ENCODE data around the gene ESYT2. TPM values are rescaled to one million over a fixed set of nuclear protein-coding genes. Genes with fewer than 3 reads are reported as not detected.

ESYT2 gene
- total RNA-seq, 3 donors from 2014 or later, result 48.7 to 59.7 (median 57.1) TPM

Other genes with a start within 250 kb of the ESYT2 start
- gene PTPRN2, start 241.7 kb downstream of the ESYT2 start, total RNA-seq, result under 1 TPM; 0.43 to 0.66 (median 0.63) TPM
- 10 to 100 TPM; 19.7 to 26.2 (median 20.7) TPM for gene NCAPG2, start 124.7 kb downstream of the ESYT2 start, total RNA-seq
- 1 to 10 TPM; 6.2 to 7.6 (median 6.3) TPM for gene DYNC2I1, start 27.0 kb upstream of the ESYT2 start, total RNA-seq